Neural cell (in vitro differentiated cells): ENCODE results near the gene C1QTNF1. TPM values are rescaled to one million over a fixed set of nuclear protein-coding genes. Genes with fewer than 3 reads are reported as not detected.

ENCODE experiments used
- H2AFZ ChIP-seq: fragments of 200-600, 300-800 bp; sonication (generic), shearing (Covaris generic); 2 replicates; pipeline ENCODE4 v1.6.0; 2014; ENCODE audit warnings: low read depth, mild to moderate bottlenecking, antibody characterized with exemption, low read length, moderate library complexity
- H3F3A ChIP-seq: fragments of 200-600 bp; shearing (Covaris generic); 2 replicates; pipeline ENCODE4 v1.6.1; 2016; ENCODE audit warnings: mild to moderate bottlenecking, moderate library complexity, mixed read lengths, antibody characterized with exemption, low read length; ENCODE audit not compliant: insufficient read depth, poor library complexity, severe bottlenecking
- H3K27ac ChIP-seq: fragments of 200-600, 300-800 bp; sonication (generic), shearing (Covaris generic); 2 replicates; pipeline ENCODE4 v1.5.1; 2014; ENCODE audit warnings: mild to moderate bottlenecking, low read length, moderate library complexity
- H3K27me3 ChIP-seq: fragments of 300-800, 200-600 bp; sonication (generic), shearing (Covaris generic); 2 replicates; pipeline ENCODE4 v1.6.0; 2014; ENCODE audit warnings: mild to moderate bottlenecking, low read depth, low read length, moderate library complexity; ENCODE audit not compliant: insufficient read depth
- H3K36me3 ChIP-seq: fragments of 300-800, 200-600 bp; sonication (generic), shearing (Covaris generic); 2 replicates; pipeline ENCODE4 v1.5.1; 2014; ENCODE audit warnings: mild to moderate bottlenecking, antibody characterized with exemption, low read length, moderate library complexity; ENCODE audit not compliant: insufficient read depth
- H3K4me2 ChIP-seq: fragments of 300-800, 200-600 bp; sonication (generic), shearing (Covaris generic); 2 replicates; pipeline ENCODE4 v1.6.0; 2014; ENCODE audit warnings: mild to moderate bottlenecking, low read length
- H3K4me3 ChIP-seq: fragments of 300-800, 200-600 bp; sonication (generic), shearing (Covaris generic); 2 replicates; pipeline ENCODE4 v1.5.1; 2014; ENCODE audit warnings: mild to moderate bottlenecking, low read length, moderate library complexity
- H3K79me2 ChIP-seq: fragments of 200-600 bp; shearing (Covaris generic); replicated peaks from 2 replicates; pipeline ENCODE4 v1.6.0; 2014; ENCODE audit warnings: mild to moderate bottlenecking, low read length, moderate library complexity; ENCODE audit not compliant: insufficient read depth
- H3K9ac ChIP-seq: fragments of 300-800, 200-600 bp; sonication (generic), shearing (Covaris generic); 2 replicates; pipeline ENCODE4 v1.6.1; 2016; ENCODE audit warnings: mild to moderate bottlenecking, low read length, mixed read lengths
- H3K9me2 ChIP-seq: fragments of 200-600 bp; shearing (Covaris generic); 2 replicates; pipeline ENCODE4 v1.6.1; 2016; ENCODE audit warnings: mild to moderate bottlenecking, low read length, mixed read lengths; ENCODE audit not compliant: insufficient read depth
- H3K9me3 ChIP-seq: fragments of 200-600, 300-800 bp; sonication (generic), shearing (Covaris generic); 2 replicates; pipeline ENCODE4 v1.6.1; 2016; ENCODE audit warnings: mild to moderate bottlenecking, mixed run types, low read length, moderate library complexity, mixed read lengths
- H4K20me1 ChIP-seq: fragments of 200-600 bp; shearing (Covaris generic); 2 replicates; pipeline ENCODE4 v1.6.1; 2016; ENCODE audit warnings: mild to moderate bottlenecking, mixed run types; ENCODE audit not compliant: insufficient read depth
- EP300 ChIP-seq: fragments of 450-650 bp; conservative IDR thresholded peaks from 2 replicates; pipeline ENCODE4 v1.6.1; 2014; ENCODE audit warnings: antibody characterized with exemption, mild to moderate bottlenecking, moderate library complexity; ENCODE audit not compliant: poor library complexity, severe bottlenecking
- EZH2 ChIP-seq: fragments of 200-600, 300-800 bp; shearing (Covaris generic), sonication (generic); IDR thresholded peaks from 2 replicates; pipeline ENCODE4 v1.6.1; 2014; ENCODE audit warnings: antibody characterized with exemption, low read length, borderline replicate concordance, mild to moderate bottlenecking; ENCODE audit not compliant: insufficient read depth, poor library complexity, severe bottlenecking
- MXI1 ChIP-seq: fragments of 450-650 bp; conservative IDR thresholded peaks from 2 replicates; pipeline ENCODE4 v1.6.1; 2014; ENCODE audit warnings: antibody characterized with exemption, mild to moderate bottlenecking; ENCODE audit not compliant: poor library complexity, severe bottlenecking
- POLR2AphosphoS5 ChIP-seq: IDR thresholded peaks from 2 replicates; pipeline ENCODE4 v1.6.1; 2012
- RAD21 ChIP-seq: fragments of 450-650 bp; conservative IDR thresholded peaks from 2 replicates; pipeline ENCODE4 v1.6.1; 2014; ENCODE audit warnings: antibody characterized with exemption, mild to moderate bottlenecking, moderate library complexity
- SMC3 ChIP-seq: fragments of 450-650 bp; conservative IDR thresholded peaks from 2 replicates; pipeline ENCODE4 v1.6.1; 2014; ENCODE audit warnings: antibody characterized with exemption, mild to moderate bottlenecking, moderate library complexity; ENCODE audit not compliant: poor library complexity
- TAF1 ChIP-seq: IDR thresholded peaks from 2 replicates; pipeline ENCODE4 v1.6.1; 2012; ENCODE audit warnings: low read depth
- polyA plus RNA-seq: library from polyadenylated mRNA; depleted of rRNA; stranded (reverse); fragments of >200 nt; gene quantifications from 2 replicates; pipeline ENCODE4 v1.2.3, GENCODE V29; 2014
- TF ChIP-seq, protein P1 (sequence below): fragments of 450-650 bp; IDR thresholded peaks from 2 replicates; pipeline ENCODE4 v1.5.1; 2014; ENCODE audit warnings: antibody characterized with exemption, mild to moderate bottlenecking, moderate library complexity; ENCODE audit not compliant: poor library complexity, severe bottlenecking
- TF ChIP-seq, protein P2 (sequence below): IDR thresholded peaks from 2 replicates; pipeline ENCODE4 v1.6.1; 2012; ENCODE audit warnings: borderline replicate concordance

Gene C1QTNF1
- polyA plus RNA-seq, 1 donor from 2014 or later: 0.16 TPM

GRCh38 chr17:79070266-79070880 lies 46.4 kb downstream of the C1QTNF1 start:
- TF ChIP-seq, protein P1, sequence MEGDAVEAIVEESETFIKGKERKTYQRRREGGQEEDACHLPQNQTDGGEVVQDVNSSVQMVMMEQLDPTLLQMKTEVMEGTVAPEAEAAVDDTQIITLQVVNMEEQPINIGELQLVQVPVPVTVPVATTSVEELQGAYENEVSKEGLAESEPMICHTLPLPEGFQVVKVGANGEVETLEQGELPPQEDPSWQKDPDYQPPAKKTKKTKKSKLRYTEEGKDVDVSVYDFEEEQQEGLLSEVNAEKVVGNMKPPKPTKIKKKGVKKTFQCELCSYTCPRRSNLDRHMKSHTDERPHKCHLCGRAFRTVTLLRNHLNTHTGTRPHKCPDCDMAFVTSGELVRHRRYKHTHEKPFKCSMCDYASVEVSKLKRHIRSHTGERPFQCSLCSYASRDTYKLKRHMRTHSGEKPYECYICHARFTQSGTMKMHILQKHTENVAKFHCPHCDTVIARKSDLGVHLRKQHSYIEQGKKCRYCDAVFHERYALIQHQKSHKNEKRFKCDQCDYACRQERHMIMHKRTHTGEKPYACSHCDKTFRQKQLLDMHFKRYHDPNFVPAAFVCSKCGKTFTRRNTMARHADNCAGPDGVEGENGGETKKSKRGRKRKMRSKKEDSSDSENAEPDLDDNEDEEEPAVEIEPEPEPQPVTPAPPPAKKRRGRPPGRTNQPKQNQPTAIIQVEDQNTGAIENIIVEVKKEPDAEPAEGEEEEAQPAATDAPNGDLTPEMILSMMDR: no peak
- H2AFZ ChIP-seq: no peak overlapping the region
- H3K9me2 ChIP-seq: no peaks in the 10 kb centered on the region
- H3K4me3 ChIP-seq: no peak overlapping the region
- no peaks in the 10 kb centered on the region for H3K79me2 ChIP-seq
- no peaks in the 10 kb centered on the region for H3K36me3 ChIP-seq
- H3K27me3 ChIP-seq: no peaks in the 10 kb centered on the region
- no peak overlapping the region for H3K4me2 ChIP-seq
- no peaks in the 10 kb centered on the region for H4K20me1 ChIP-seq
- no peaks in the 10 kb centered on the region for H3F3A ChIP-seq
- no peak overlapping the region for H3K27ac ChIP-seq
- H3K9me3 ChIP-seq: no peaks in the 10 kb centered on the region
- no peak overlapping the region for H3K9ac ChIP-seq

GRCh38 chr17:79071161-79071740 lies 47.3 kb downstream of the C1QTNF1 start:
- Histone ChIP-seq H3K9me3 (no peaks in the 10 kb centered on the region), H3K27me3 (no peaks in the 10 kb centered on the region), H3K4me3 (no peak overlapping the region), H3K36me3 (no peaks in the 10 kb centered on the region), H3K4me2 (no peak overlapping the region), H3K9me2 (no peaks in the 10 kb centered on the region), H3K79me2 (no peaks in the 10 kb centered on the region), H3K9ac (no peak overlapping the region), H3K27ac (no peak overlapping the region), H2AFZ (no peak overlapping the region), H3F3A (no peaks in the 10 kb centered on the region), H4K20me1 (no peaks in the 10 kb centered on the region)
- TF ChIP-seq EZH2 (no peak), SMC3 (no peak), TAF1 (no peak), RAD21 (no peak), EP300 (no peak), MXI1 (no peak)
- TF ChIP-seq, protein P1: no peak

DNA sequence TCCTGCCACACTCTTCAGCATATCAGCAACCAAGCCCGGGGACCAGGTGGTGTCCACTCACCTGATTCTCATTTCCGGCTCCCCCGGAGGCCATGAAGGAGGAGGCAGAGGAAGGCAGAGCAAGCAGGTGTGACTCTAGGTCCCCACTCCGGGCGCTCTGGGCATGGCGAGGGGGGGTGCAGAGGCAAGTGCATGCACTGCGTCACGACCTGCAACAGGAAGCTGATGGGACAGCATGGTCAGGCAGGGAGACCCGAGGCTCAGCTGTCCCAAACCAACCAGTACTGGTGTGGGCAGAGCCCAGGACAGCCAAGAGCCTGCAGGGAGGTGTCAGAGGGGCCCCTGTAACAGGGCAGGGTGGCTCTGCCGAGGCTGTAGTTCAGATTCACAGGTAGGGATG lies 48.6 kb downstream of the C1QTNF1 start:
- H3K9me3 ChIP-seq: no peaks in the 10 kb centered on the region
- no peak overlapping the region for H3K9ac ChIP-seq
- H3K4me3 ChIP-seq: no peak overlapping the region
- no peak overlapping the region for H2AFZ ChIP-seq
- no peak overlapping the region for H3K27ac ChIP-seq
- no peaks in the 10 kb centered on the region for H3K36me3 ChIP-seq
- no peaks in the 10 kb centered on the region for H3F3A ChIP-seq
- TF ChIP-seq SMC3 (no peak), POLR2AphosphoS5 (no peak), EZH2 (no peak), MXI1 (no peak), RAD21 (no peak), TAF1 (no peak), EP300 (no peak)
- TF ChIP-seq, protein P1: no peak
- TF ChIP-seq, protein P2, sequence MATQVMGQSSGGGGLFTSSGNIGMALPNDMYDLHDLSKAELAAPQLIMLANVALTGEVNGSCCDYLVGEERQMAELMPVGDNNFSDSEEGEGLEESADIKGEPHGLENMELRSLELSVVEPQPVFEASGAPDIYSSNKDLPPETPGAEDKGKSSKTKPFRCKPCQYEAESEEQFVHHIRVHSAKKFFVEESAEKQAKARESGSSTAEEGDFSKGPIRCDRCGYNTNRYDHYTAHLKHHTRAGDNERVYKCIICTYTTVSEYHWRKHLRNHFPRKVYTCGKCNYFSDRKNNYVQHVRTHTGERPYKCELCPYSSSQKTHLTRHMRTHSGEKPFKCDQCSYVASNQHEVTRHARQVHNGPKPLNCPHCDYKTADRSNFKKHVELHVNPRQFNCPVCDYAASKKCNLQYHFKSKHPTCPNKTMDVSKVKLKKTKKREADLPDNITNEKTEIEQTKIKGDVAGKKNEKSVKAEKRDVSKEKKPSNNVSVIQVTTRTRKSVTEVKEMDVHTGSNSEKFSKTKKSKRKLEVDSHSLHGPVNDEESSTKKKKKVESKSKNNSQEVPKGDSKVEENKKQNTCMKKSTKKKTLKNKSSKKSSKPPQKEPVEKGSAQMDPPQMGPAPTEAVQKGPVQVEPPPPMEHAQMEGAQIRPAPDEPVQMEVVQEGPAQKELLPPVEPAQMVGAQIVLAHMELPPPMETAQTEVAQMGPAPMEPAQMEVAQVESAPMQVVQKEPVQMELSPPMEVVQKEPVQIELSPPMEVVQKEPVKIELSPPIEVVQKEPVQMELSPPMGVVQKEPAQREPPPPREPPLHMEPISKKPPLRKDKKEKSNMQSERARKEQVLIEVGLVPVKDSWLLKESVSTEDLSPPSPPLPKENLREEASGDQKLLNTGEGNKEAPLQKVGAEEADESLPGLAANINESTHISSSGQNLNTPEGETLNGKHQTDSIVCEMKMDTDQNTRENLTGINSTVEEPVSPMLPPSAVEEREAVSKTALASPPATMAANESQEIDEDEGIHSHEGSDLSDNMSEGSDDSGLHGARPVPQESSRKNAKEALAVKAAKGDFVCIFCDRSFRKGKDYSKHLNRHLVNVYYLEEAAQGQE: no peak
- H3K4me2 ChIP-seq: no peak overlapping the region
- no peaks in the 10 kb centered on the region for H4K20me1 ChIP-seq
- no peaks in the 10 kb centered on the region for H3K27me3 ChIP-seq
- no peaks in the 10 kb centered on the region for H3K9me2 ChIP-seq
- no peaks in the 10 kb centered on the region for H3K79me2 ChIP-seq
